ENCODE measurements around the gene CHI3L1.

Gene CHI3L1

GRCh38 chr1:203170625-203171330 lies 15.7 kb downstream of the CHI3L1 start:
- Histone ChIP-seq H3K27me3 (ENCODE audit: control insufficient read depth in 5 of 5, insufficient read depth in 4 of 5, low read length in 5 of 5) (no peaks in the 10 kb centered on the region), H3K4me3 (ENCODE audit: low read depth in 1 of 5, low read length in 5 of 5) (no peak overlapping the region)

GRCh38 chr1:203169770-203170520 lies 16.6 kb downstream of the CHI3L1 start:
- Histone ChIP-seq H3K4me3 (ENCODE audit: low read depth in 1 of 5, low read length in 5 of 5) (no peak overlapping the region), H3K27ac (ENCODE audit: low read depth, low read length) (no peak overlapping the region), H3K4me1 (ENCODE audit: control insufficient read depth in 5 of 5, insufficient read depth in 5 of 5, low read length in 5 of 5) (peaks cover 0 to 3% (median 0%) of the 10 kb centered on the region in 5 donors), H3K36me3 (ENCODE audit: control insufficient read depth in 5 of 5, insufficient read depth in 5 of 5, low read length in 5 of 5) (peaks cover 0 to 15% (median 8%) of the 10 kb centered on the region in 5 donors), H3K9me3 (ENCODE audit: control insufficient read depth in 5 of 5, low read length in 5 of 5) (no peaks in the 10 kb centered on the region), H3K27me3 (ENCODE audit: control insufficient read depth in 5 of 5, insufficient read depth in 4 of 5, low read length in 5 of 5) (no peaks in the 10 kb centered on the region), H3K9ac (ENCODE audit: low read length in 5 of 5) (no peak overlapping the region)

More at GRCh38 chr1:203170625-203171330, 15.7 kb downstream of the CHI3L1 start:
- Histone ChIP-seq H3K27ac (ENCODE audit: low read depth, low read length) (no peak overlapping the region), H3K36me3 (ENCODE audit: control insufficient read depth in 5 of 5, insufficient read depth in 5 of 5, low read length in 5 of 5) (peaks cover 0 to 7% (median 0%) of the 10 kb centered on the region in 5 donors), H3K9ac (ENCODE audit: low read length in 5 of 5) (no peak overlapping the region), H3K9me3 (ENCODE audit: control insufficient read depth in 5 of 5, low read length in 5 of 5) (no peaks in the 10 kb centered on the region), H3K4me1 (ENCODE audit: control insufficient read depth in 5 of 5, insufficient read depth in 5 of 5, low read length in 5 of 5) (peaks cover 0 to 10% (median 6%) of the 10 kb centered on the region in 5 donors)

- no peaks in the 10 kb centered on the region for H3K27me3 ChIP-seq (ENCODE audit: control insufficient read depth in 5 of 5, insufficient read depth in 4 of 5, low read length in 5 of 5)
- no peak overlapping the region for H3K4me3 ChIP-seq (ENCODE audit: low read depth in 1 of 5, low read length in 5 of 5)
- no peak overlapping the region for H3K27ac ChIP-seq (ENCODE audit: low read depth, low read length)
These were observed 17.5 kb downstream of the CHI3L1 start for GRCh38 chr1:203168991-203169390.

GRCh38 chr1:203168256-203168786 lies 18.2 kb downstream of the CHI3L1 start:
- H3K9ac ChIP-seq (ENCODE audit: low read length in 5 of 5): no peak overlapping the region
- no peaks in the 10 kb centered on the region for H3K27me3 ChIP-seq (ENCODE audit: control insufficient read depth in 5 of 5, insufficient read depth in 4 of 5, low read length in 5 of 5)
- H3K4me1 ChIP-seq (ENCODE audit: control insufficient read depth in 5 of 5, insufficient read depth in 5 of 5, low read length in 5 of 5): peaks cover 0 to 3% (median 0%) of the 10 kb centered on the region in 5 donors
- H3K9me3 ChIP-seq (ENCODE audit: control insufficient read depth in 5 of 5, low read length in 5 of 5): no peaks in the 10 kb centered on the region
- peaks cover 0 to 15% (median 8%) of the 10 kb centered on the region in 5 donors for H3K36me3 ChIP-seq (ENCODE audit: control insufficient read depth in 5 of 5, insufficient read depth in 5 of 5, low read length in 5 of 5)
- no peak overlapping the region for H3K27ac ChIP-seq (ENCODE audit: low read depth, low read length)
- no peak overlapping the region for H3K4me3 ChIP-seq (ENCODE audit: low read depth in 1 of 5, low read length in 5 of 5)

More at GRCh38 chr1:203168991-203169390, 17.5 kb downstream of the CHI3L1 start:
- no peak overlapping the region for H3K9ac ChIP-seq (ENCODE audit: low read length in 5 of 5)
- H3K4me1 ChIP-seq (ENCODE audit: control insufficient read depth in 5 of 5, insufficient read depth in 5 of 5, low read length in 5 of 5): peaks cover 0 to 3% (median 0%) of the 10 kb centered on the region in 5 donors
- no peaks in the 10 kb centered on the region for H3K9me3 ChIP-seq (ENCODE audit: control insufficient read depth in 5 of 5, low read length in 5 of 5)
- peaks cover 0 to 15% (median 8%) of the 10 kb centered on the region in 5 donors for H3K36me3 ChIP-seq (ENCODE audit: control insufficient read depth in 5 of 5, insufficient read depth in 5 of 5, low read length in 5 of 5)

- Histone ChIP-seq H3K27me3 (ENCODE audit: control insufficient read depth in 5 of 5, insufficient read depth in 4 of 5, low read length in 5 of 5) (no peaks in the 10 kb centered on the region), H3K36me3 (ENCODE audit: control insufficient read depth in 5 of 5, insufficient read depth in 5 of 5, low read length in 5 of 5) (peaks cover 0 to 17% (median 8%) of the 10 kb centered on the region in 5 donors), H3K9ac (ENCODE audit: low read length in 5 of 5) (no peak overlapping the region), H3K27ac (ENCODE audit: low read depth, low read length) (no peak overlapping the region), H3K4me1 (ENCODE audit: control insufficient read depth in 5 of 5, insufficient read depth in 5 of 5, low read length in 5 of 5) (peaks cover 0 to 3% (median 0%) of the 10 kb centered on the region in 5 donors), H3K4me3 (ENCODE audit: low read depth in 1 of 5, low read length in 5 of 5) (no peak overlapping the region), H3K9me3 (ENCODE audit: control insufficient read depth in 5 of 5, low read length in 5 of 5) (no peaks in the 10 kb centered on the region)
These were observed 18.6 kb downstream of the CHI3L1 start for GRCh38 chr1:203167913-203168200.

GRCh38 chr1:203167026-203167912 lies 19.2 kb downstream of the CHI3L1 start:
- H3K9ac ChIP-seq (ENCODE audit: low read length in 5 of 5): no peak overlapping the region
- H3K4me1 ChIP-seq (ENCODE audit: control insufficient read depth in 5 of 5, insufficient read depth in 5 of 5, low read length in 5 of 5): peaks cover 0 to 3% (median 0%) of the 10 kb centered on the region in 5 donors
- no peak overlapping the region for H3K4me3 ChIP-seq (ENCODE audit: low read depth in 1 of 5, low read length in 5 of 5)
- no peaks in the 10 kb centered on the region for H3K9me3 ChIP-seq (ENCODE audit: control insufficient read depth in 5 of 5, low read length in 5 of 5)
- H3K27ac ChIP-seq (ENCODE audit: low read depth, low read length): no peak overlapping the region
- peaks cover 0 to 17% (median 8%) of the 10 kb centered on the region in 5 donors for H3K36me3 ChIP-seq (ENCODE audit: control insufficient read depth in 5 of 5, insufficient read depth in 5 of 5, low read length in 5 of 5)
- H3K27me3 ChIP-seq (ENCODE audit: control insufficient read depth in 5 of 5, insufficient read depth in 4 of 5, low read length in 5 of 5): no peaks in the 10 kb centered on the region

- Histone ChIP-seq H3K36me3 (ENCODE audit: control insufficient read depth in 5 of 5, insufficient read depth in 5 of 5, low read length in 5 of 5) (peaks cover 0 to 17% (median 8%) of the 10 kb centered on the region in 5 donors), H3K4me3 (ENCODE audit: low read depth in 1 of 5, low read length in 5 of 5) (no peak overlapping the region), H3K9ac (ENCODE audit: low read length in 5 of 5) (no peak overlapping the region), H3K27ac (ENCODE audit: low read depth, low read length) (no peak overlapping the region), H3K9me3 (ENCODE audit: control insufficient read depth in 5 of 5, low read length in 5 of 5) (no peaks in the 10 kb centered on the region), H3K27me3 (ENCODE audit: control insufficient read depth in 5 of 5, insufficient read depth in 4 of 5, low read length in 5 of 5) (no peaks in the 10 kb centered on the region), H3K4me1 (ENCODE audit: control insufficient read depth in 5 of 5, insufficient read depth in 5 of 5, low read length in 5 of 5) (peaks cover 0 to 3% (median 0%) of the 10 kb centered on the region in 5 donors)
These were observed 20.1 kb downstream of the CHI3L1 start for GRCh38 chr1:203166192-203166940.

GRCh38 chr1:203165800-203166161 lies 20.7 kb downstream of the CHI3L1 start:
- Histone ChIP-seq H3K36me3 (ENCODE audit: control insufficient read depth in 5 of 5, insufficient read depth in 5 of 5, low read length in 5 of 5) (peaks cover 0 to 17% (median 8%) of the 10 kb centered on the region in 5 donors), H3K27ac (ENCODE audit: low read depth, low read length) (no peak overlapping the region), H3K4me3 (ENCODE audit: low read depth in 1 of 5, low read length in 5 of 5) (no peak overlapping the region), H3K4me1 (ENCODE audit: control insufficient read depth in 5 of 5, insufficient read depth in 5 of 5, low read length in 5 of 5) (peaks cover 0 to 3% (median 0%) of the 10 kb centered on the region in 5 donors), H3K9ac (ENCODE audit: low read length in 5 of 5) (no peak overlapping the region), H3K27me3 (ENCODE audit: control insufficient read depth in 5 of 5, insufficient read depth in 4 of 5, low read length in 5 of 5) (no peaks in the 10 kb centered on the region), H3K9me3 (ENCODE audit: control insufficient read depth in 5 of 5, low read length in 5 of 5) (no peaks in the 10 kb centered on the region)

- peaks cover 0 to 17% (median 8%) of the 10 kb centered on the region in 5 donors for H3K36me3 ChIP-seq (ENCODE audit: control insufficient read depth in 5 of 5, insufficient read depth in 5 of 5, low read length in 5 of 5)
These were observed 21.3 kb downstream of the CHI3L1 start for GRCh38 chr1:203165101-203165799.

More at GRCh38 chr1:203165101-203165799, 21.3 kb downstream of the CHI3L1 start:
- Histone ChIP-seq H3K27me3 (ENCODE audit: control insufficient read depth in 5 of 5, insufficient read depth in 4 of 5, low read length in 5 of 5) (no peaks in the 10 kb centered on the region), H3K9ac (ENCODE audit: low read length in 5 of 5) (no peak overlapping the region), H3K9me3 (ENCODE audit: control insufficient read depth in 5 of 5, low read length in 5 of 5) (no peaks in the 10 kb centered on the region), H3K4me1 (ENCODE audit: control insufficient read depth in 5 of 5, insufficient read depth in 5 of 5, low read length in 5 of 5) (peaks cover 0 to 3% (median 0%) of the 10 kb centered on the region in 5 donors), H3K4me3 (ENCODE audit: low read depth in 1 of 5, low read length in 5 of 5) (no peak overlapping the region), H3K27ac (ENCODE audit: low read depth, low read length) (no peak overlapping the region)

Data from subcutaneous abdominal adipose tissue (tissue), 5 donors.